ENCODE data around the gene PAK1IP1. TPM values are rescaled to one million over a fixed set of nuclear protein-coding genes. Genes with fewer than 3 reads are reported as not detected.

PAK1IP1 gene
- total and polyA plus RNA-seq, 2 donors (not counting 3 experiments of a cell fraction or from before 2014, with no cell fraction given), result 10.6 to 20.6 TPM

DNA sequence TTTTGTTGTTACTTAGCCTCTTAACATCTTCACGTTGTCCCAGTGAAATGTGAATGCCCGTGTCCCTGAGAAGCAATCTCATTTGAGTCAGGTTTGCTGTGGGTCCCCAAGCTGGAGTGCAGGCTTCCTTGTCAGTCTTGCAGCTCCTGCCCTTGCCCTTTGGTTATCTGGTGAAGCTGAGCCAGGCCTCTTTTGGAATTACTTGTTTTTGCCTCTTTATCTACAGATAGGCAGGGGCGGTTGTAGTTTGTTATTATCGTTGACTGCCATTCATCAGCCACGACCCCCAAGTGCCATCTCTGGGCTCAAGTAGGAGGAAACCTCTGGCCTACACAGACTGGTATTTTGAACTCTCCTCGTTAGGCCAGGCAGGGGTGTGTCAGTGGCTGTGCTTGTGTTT is 30.3 kb downstream of the PAK1IP1 start:
- intact Hi-C loops (cut with micrococcal nuclease), result loop anchor here (10.0 kb wide), 1 partner anchor 370 kb away; the partner anchor contains the start of gene SMIM13
- BruUV-seq (replicated peaks), result no TSS peak
- peaks cover 10% of the 10 kb centered on the region for H3K4me1 ChIP-seq (ENCODE audit: control insufficient read depth, extremely low read depth, insufficient read depth, low read length)
- no peak overlapping the region for H3K4me3 ChIP-seq (replicated peaks in 1 of 3; ENCODE audit: insufficient read depth in 1 of 3, low read depth in 1 of 3, low read length in 3 of 3)
- no peaks in the 10 kb centered on the region for H3K9me1 ChIP-seq (replicated peaks; ENCODE audit: control insufficient read depth, extremely low read depth, insufficient read depth, low read length)
- no peaks in the 10 kb centered on the region for H3K27me3 ChIP-seq (ENCODE audit: control insufficient read depth in 2 of 2, insufficient read depth in 2 of 2, low read length in 2 of 2)
- H3K27ac ChIP-seq (ENCODE audit: insufficient read depth, low read depth, low read length), result no peak overlapping the region
- no peaks in the 10 kb centered on the region for H3K9me3 ChIP-seq (replicated peaks; ENCODE audit: control insufficient read depth, insufficient read depth, low read length)
- no peaks in the 10 kb centered on the region for H3K79me2 ChIP-seq (ENCODE audit: control insufficient read depth, insufficient read depth, low read length)
- H4K20me1 ChIP-seq (replicated peaks; ENCODE audit: control insufficient read depth, extremely low read depth, insufficient read depth, low read length), result no peaks in the 10 kb centered on the region
- dilution Hi-C loops (cut with MboI; ENCODE audit: extremely low pct_ligation_motif_present, low sequenced_read_pairs), result no loop called here
- ChIA-PET POLR2A (no interaction called here), CTCF (no interaction called here)
- no peaks in the 10 kb centered on the region for H3K36me3 ChIP-seq (ENCODE audit: control insufficient read depth in 2 of 2, extremely low read depth in 1 of 2, insufficient read depth in 2 of 2, low read length in 2 of 2)
- TF ChIP-seq JUN (IDR thresholded peaks at IDR 0.05; ENCODE audit: borderline replicate concordance, insufficient read depth, insufficient read length, low read depth), result no peak
- TF ChIP-seq FOS (IDR thresholded peaks at IDR 0.05; ENCODE audit: borderline replicate concordance, insufficient read depth, low read length), result no peak
- no peak for TF ChIP-seq MYC (IDR thresholded peaks at IDR 0.05; ENCODE audit: low read depth, low read length)
- TF ChIP-seq GATA2 (IDR thresholded peaks at IDR 0.05; ENCODE audit: insufficient read depth, insufficient read length, low read depth, low read length), result no peak
- TF ChIP-seq, protein P1, sequence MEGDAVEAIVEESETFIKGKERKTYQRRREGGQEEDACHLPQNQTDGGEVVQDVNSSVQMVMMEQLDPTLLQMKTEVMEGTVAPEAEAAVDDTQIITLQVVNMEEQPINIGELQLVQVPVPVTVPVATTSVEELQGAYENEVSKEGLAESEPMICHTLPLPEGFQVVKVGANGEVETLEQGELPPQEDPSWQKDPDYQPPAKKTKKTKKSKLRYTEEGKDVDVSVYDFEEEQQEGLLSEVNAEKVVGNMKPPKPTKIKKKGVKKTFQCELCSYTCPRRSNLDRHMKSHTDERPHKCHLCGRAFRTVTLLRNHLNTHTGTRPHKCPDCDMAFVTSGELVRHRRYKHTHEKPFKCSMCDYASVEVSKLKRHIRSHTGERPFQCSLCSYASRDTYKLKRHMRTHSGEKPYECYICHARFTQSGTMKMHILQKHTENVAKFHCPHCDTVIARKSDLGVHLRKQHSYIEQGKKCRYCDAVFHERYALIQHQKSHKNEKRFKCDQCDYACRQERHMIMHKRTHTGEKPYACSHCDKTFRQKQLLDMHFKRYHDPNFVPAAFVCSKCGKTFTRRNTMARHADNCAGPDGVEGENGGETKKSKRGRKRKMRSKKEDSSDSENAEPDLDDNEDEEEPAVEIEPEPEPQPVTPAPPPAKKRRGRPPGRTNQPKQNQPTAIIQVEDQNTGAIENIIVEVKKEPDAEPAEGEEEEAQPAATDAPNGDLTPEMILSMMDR (IDR thresholded peaks at IDR 0.05; ENCODE audit: extremely low read depth in 1 of 2, insufficient read depth in 1 of 2, low read depth in 1 of 2, low read length in 2 of 2), result no peak
- TF ChIP-seq EZH2 (IDR thresholded peaks at IDR 0.05; ENCODE audit: borderline replicate concordance, low read depth, low read length, severe bottlenecking), result no peak
- TF ChIP-seq, protein P2, sequence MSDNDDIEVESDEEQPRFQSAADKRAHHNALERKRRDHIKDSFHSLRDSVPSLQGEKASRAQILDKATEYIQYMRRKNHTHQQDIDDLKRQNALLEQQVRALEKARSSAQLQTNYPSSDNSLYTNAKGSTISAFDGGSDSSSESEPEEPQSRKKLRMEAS (IDR thresholded peaks at IDR 0.05; ENCODE audit: insufficient read depth, insufficient read length), result no peak
- TF ChIP-seq POLR2AphosphoS5 (IDR thresholded peaks at IDR 0.05; ENCODE audit: insufficient read depth, low read depth, low read length), result no peak
- TF ChIP-seq POLR2A (IDR thresholded peaks at IDR 0.05; ENCODE audit: low read depth, low read length), result no peak
- H3K4me2 ChIP-seq (ENCODE audit: insufficient read depth, low read length), result no peak overlapping the region
- DNase-seq (ENCODE audit: low read depth, low spot score) (no peak), FAIRE-seq (no peak)
- H3K9ac ChIP-seq (replicated peaks; ENCODE audit: extremely low read depth, insufficient read depth, low read length), result no peak overlapping the region
- H2AFZ ChIP-seq (ENCODE audit: low read depth, low read length), result no peak overlapping the region

All from endothelial cell of umbilical vein (primary cell).